HT-29 (cell line): ENCODE results near the gene VPS37D. TPM values are rescaled to one million over a fixed set of nuclear protein-coding genes. Genes with fewer than 3 reads are reported as not detected.

Experiments used
- small RNA-seq: library from RNA; depleted of rRNA; stranded (forward); fragments of <200 nt; gene quantifications from one replicate; pipeline ENCODE3, GENCODE V24; 2014
- total RNA-seq: library from RNA; depleted of rRNA; stranded (reverse); fragments of >200 nt; shearing (Covaris generic); gene quantifications from 2 replicates; pipeline ENCODE4 v1.2.3, GENCODE V29; 2014; rRNA removed

The VPS37D gene
- total RNA-seq, 1 experiment from 2014 or later = 0.28 TPM

Small RNAs within 50 kb of the gene (small RNA-seq; reads per million reads assigned to genes)
- not detected for gene MIR4284

Other genes with a start within 250 kb of the VPS37D start
- not detected in 2 replicates for gene FZD9, start 234.1 kb upstream of the VPS37D start, total RNA-seq
- gene BAZ1B, start 145.5 kb upstream of the VPS37D start, total RNA-seq = 49.9 and 51.9 TPM in 2 replicates
- gene BCL7B, start 110.1 kb upstream of the VPS37D start, total RNA-seq = 65.4 and 71.0 TPM in 2 replicates
- gene TBL2, start 89.3 kb upstream of the VPS37D start, total RNA-seq = 73.1 and 94.4 TPM in 2 replicates
- gene MLXIPL, start 43.3 kb upstream of the VPS37D start, total RNA-seq = 0.53 and 5.1 TPM in 2 replicates
- gene DNAJC30, start 15.6 kb downstream of the VPS37D start, total RNA-seq = 6.7 and 7.4 TPM in 2 replicates
- 127 and 151 TPM in 2 replicates for gene BUD23, start 15.8 kb downstream of the VPS37D start, total RNA-seq
- gene STX1A, start 51.8 kb downstream of the VPS37D start, total RNA-seq = 61.6 and 71.7 TPM in 2 replicates
- 226 and 243 TPM in 2 replicates for gene ABHD11, start 71.0 kb downstream of the VPS37D start, total RNA-seq
- gene CLDN3, start 102.4 kb downstream of the VPS37D start, total RNA-seq = 413 and 446 TPM in 2 replicates
- gene CLDN4, start 163.2 kb downstream of the VPS37D start, total RNA-seq = 1,331 and 1,483 TPM in 2 replicates
- gene METTL27, start 174.7 kb downstream of the VPS37D start, total RNA-seq = 7.3 and 9.8 TPM in 2 replicates
- gene TMEM270, start 193.3 kb downstream of the VPS37D start, total RNA-seq = not detected in 2 replicates